IPS DF 4.7 (cell line): ENCODE data around the gene ARSA.
"Not testable (repeated sequence)": the region's sequence is repeated elsewhere in the genome, so short reads cannot be mapped to it uniquely, and the experiment has no call there.

Experiments used
- DNase-seq: peaks from one replicate; pipeline ENCODE4 v3.0.0-alpha.2; 2013; ENCODE audit warnings: low spot score; ENCODE audit errors: extremely low read depth

Gene ARSA

GRCh38 chr22:50627642-50628542, at the start of gene ARSA:
TSS of gene ARSA (minus strand) at chr22:50628152. CDS start at chr22:50627779, 373 bp downstream.
- DNase-seq, result no peak

DNA sequence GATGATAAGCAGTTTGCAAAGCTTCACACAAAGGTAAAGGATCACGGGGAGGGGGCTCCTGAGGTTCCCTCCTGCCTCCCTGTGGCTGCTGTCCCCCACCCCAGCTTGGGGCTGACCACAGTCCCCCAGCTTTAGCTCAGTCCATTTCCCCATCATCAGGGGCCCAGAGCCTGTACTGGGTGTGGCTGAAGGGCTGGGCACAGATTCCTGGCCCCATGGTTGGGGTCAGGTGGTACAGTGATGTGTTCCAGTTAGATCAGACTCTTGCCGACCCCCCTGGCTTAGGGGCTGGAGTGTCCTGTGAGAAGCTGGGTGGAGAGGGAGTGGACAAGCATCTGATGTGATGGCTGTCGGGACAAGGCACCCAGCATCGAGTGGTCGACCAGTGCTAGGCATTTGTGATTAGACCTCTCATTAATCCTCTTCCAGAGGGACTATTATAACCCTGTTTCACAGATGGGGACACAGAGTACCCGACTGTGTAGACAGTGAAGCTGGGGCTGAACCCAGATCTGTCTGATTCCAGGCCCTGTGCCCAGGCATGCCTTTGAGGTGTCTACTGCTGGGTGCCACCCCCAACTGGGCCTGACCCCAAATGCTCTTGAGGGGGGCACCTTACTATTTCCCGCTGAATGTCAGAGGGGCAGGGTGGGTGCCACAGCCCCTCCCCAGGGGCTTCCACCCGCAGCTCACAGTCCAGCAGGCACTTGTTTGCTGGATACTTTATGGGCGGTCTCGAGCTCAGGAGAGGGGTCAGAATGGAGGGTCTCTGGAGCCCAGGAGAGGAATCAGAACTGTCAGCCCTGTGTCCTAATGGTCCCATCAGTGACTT, 48.9 kb upstream of the ARSA start:
- no peak for DNase-seq

GRCh38 chr22:50676180-50676636, 48.3 kb upstream of the ARSA start:
- DNase-seq, result no peak

DNA sequence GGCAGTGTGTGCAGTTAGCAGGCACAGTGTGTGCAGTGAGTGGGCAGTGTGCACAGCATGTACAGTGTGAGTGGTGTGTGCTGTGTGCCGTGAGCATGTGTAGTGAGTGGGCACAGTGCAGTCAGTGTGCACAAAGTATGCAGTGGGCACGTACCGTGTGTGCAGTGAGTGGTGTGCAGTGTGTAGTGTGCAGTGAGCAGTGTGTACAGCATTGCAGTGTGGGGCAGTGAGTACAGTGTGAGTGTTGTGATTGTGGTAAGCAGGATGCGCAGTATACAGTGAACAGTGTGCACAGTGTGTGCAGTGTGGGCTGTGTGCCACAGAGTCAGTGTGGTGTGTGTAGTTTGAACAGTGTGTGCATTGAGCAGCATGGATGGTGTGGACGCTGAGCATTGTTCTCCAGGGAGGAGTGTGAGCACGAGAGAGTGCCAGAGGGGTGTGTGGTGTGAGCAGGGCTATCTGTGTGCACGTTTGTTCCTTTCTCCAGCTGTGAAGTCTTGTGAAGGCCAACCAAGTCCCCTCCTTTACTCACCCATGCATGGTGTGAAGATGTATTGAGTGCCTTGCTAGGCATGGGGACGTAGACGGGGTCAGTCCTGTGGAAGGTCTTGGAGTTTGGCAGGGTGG, 47.7 kb upstream of the ARSA start:
- DNase-seq, result no peak

GRCh38 chr22:50674606-50675552, 46.9 kb upstream of the ARSA start:
- no peak for DNase-seq

- no peak for DNase-seq
Measured at GRCh38 chr22:50674130-50674500, 46.2 kb upstream of the ARSA start.

GRCh38 chr22:50673231-50674129, 45.5 kb upstream of the ARSA start:
- DNase-seq, result no peak

- DNase-seq, result no peak
Measured at GRCh38 chr22:50672471-50673230, 44.7 kb upstream of the ARSA start, which contains the start of gene SHANK3. TSS of gene SHANK3 (plus strand) at chr22:50672823.

DNA sequence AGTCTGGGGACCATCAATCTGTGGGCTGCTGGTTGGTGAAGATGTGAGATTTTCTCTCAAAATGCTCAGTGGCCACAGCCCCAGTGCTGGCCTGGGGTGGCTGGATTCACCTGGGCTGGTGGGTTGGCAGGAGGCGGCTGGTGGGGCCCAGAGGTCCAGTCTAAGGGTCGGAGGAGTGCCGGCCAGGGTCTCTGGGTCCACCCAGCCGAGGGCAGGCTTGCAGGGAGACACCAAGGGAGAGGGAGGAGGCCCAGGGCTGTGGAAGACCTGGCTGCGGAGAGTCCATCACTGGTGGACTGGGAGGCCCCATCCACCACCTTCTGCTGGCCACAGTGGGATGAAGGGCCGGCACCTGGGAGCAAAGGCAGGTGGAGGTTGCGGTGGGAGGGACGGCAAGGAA, 44.1 kb upstream of the ARSA start:
- DNase-seq, result no peak

DNA sequence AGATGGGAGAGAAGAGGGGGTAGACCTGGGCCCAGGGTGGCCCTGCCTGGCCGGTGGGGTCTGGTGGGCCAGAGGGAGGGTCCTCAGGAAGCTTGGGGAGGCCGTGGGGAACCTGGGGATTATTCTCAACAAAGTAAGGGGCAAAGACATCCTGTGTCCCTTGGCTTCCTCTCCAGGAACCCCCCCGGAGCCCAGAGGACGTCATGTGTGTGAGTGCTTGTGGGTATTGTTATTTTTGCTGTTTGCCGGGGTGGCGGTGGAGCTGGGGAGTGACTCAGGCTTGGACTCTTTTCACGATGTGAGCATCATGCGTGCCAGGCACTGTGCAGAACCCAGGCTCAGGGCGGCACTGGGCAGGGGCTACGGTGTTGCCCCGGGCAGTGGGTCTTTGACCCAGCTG, 43.7 kb upstream of the ARSA start:
- no peak for DNase-seq

- DNase-seq, result no peak
Measured at GRCh38 chr22:50670914-50671538, 43.1 kb upstream of the ARSA start.

GRCh38 chr22:50670513-50670912, 42.6 kb upstream of the ARSA start:
- no peak for DNase-seq

DNA sequence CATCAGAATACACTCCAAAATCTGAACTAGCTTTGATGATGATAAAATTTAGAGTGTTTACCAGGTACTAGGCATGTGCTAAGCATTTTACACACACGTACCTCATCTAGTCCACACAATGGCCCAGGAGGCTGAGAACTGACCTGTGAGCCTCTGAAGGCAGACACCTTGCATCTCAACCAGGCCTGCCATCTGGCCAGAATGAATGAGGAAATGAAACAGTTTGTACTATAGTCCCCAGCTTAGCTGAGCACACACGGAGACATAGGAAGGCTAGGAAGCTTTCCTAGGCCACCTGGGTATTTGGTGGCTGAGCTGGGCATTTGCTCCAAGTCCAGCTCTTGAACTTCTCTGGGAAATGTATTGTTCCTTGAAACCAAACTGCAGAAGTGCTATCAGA, 37.8 kb upstream of the ARSA start:
- no peak for DNase-seq

DNA sequence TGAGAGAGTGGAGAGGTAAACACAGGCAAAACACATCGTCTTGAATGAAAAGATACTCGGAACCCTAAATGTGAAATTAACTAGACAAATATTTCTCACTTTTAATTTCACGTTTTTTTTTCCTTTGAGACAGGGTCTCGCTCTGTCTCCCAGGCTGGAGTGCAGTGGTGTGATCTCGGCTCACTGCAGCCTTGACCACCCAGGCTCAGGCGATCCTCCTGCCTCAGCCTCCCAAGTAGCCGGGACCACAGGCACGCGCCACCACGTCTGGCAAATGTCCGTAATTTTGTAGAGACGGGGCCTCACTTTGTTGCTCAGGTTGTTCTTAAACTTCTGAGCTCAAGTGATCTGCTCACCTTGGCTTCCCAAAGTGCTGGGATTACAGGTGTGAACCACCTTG, 37.3 kb upstream of the ARSA start:
- no peak for DNase-seq

GRCh38 chr22:50660306-50660705, 32.4 kb upstream of the ARSA start:
- DNase-seq, result no peak

GRCh38 chr22:50659711-50660110, 31.8 kb upstream of the ARSA start:
- not testable (repeated sequence) for DNase-seq

- no peak for DNase-seq
Measured at GRCh38 chr22:50657925-50658324, 30.0 kb upstream of the ARSA start.
